Measurements from ENCODE around the gene SMIM29. TPM values are rescaled to one million over a fixed set of nuclear protein-coding genes. Genes with fewer than 3 reads are reported as not detected.

Gene SMIM29
- total RNA-seq, 1 donor from 2014 or later, result 13.5 TPM

DNA sequence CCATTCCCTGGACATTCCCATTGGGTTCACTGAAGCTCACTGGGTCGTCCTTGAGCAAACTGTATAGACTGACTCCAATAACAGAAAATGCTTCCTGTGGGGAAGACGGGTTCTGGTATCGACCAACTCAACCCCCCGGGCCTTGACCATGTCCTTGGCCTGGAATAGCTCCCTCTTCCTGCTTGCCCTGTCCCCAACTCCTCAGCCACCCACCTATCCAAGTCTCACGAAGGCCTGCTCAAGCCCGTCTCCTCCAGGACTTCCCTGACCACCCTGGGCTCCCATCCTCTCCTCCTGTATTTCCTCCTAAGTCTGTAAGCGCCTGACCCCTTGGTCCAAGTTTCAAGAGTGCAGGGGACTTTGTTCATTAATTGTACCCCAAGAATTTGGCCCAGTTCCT, 14.9 kb downstream of the SMIM29 start:
- no peak for DNase-seq (ENCODE audit: low read depth, low spot score)
- Mint-ChIP-seq H3K27ac (ENCODE audit: unreplicated experiment) (peak overlapping the region; percentile 4), H3K27me3 (ENCODE audit: low read depth) (peaks cover 6% of the 10 kb centered on the region), H3K9me3 (no peaks in the 10 kb centered on the region), H3K4me3 (peak overlapping the region; percentile 72), H3K36me3 (ENCODE audit: low read depth) (peaks cover 4% of the 10 kb centered on the region), H3K4me1 (peaks cover 31% of the 10 kb centered on the region)
- TF ChIP-seq, protein P1, sequence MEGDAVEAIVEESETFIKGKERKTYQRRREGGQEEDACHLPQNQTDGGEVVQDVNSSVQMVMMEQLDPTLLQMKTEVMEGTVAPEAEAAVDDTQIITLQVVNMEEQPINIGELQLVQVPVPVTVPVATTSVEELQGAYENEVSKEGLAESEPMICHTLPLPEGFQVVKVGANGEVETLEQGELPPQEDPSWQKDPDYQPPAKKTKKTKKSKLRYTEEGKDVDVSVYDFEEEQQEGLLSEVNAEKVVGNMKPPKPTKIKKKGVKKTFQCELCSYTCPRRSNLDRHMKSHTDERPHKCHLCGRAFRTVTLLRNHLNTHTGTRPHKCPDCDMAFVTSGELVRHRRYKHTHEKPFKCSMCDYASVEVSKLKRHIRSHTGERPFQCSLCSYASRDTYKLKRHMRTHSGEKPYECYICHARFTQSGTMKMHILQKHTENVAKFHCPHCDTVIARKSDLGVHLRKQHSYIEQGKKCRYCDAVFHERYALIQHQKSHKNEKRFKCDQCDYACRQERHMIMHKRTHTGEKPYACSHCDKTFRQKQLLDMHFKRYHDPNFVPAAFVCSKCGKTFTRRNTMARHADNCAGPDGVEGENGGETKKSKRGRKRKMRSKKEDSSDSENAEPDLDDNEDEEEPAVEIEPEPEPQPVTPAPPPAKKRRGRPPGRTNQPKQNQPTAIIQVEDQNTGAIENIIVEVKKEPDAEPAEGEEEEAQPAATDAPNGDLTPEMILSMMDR (conservative IDR thresholded peaks at IDR 0.05), result no peak

DNA sequence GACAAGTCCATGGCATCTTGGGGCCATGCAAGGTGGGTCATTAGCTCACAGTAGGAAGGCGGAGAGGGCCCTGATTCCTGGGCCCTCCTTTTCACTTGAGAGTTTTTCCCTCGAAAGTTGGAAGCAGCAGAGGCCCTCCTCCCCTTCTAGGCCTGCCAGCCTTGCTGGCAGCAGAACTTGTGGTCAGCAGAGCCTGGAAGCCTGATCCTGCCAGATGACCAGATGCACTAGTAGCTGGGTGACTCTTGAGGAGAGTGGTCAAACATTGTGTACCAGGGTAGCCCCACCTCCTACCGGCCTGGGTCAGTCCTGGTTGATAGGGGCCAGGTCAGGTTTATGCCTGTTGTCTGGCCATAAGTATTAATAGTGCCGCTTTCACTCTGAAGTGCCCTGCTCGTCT, 15.9 kb downstream of the SMIM29 start:
- peaks cover 3% of the 10 kb centered on the region for H3K27me3 Mint-ChIP-seq (ENCODE audit: low read depth)
- H3K4me3 Mint-ChIP-seq, result peak overlapping the region; percentile 49
- peaks cover 23% of the 10 kb centered on the region for H3K4me1 Mint-ChIP-seq
- H3K36me3 Mint-ChIP-seq (ENCODE audit: low read depth), result no peaks in the 10 kb centered on the region
- no peak overlapping the region for H3K27ac Mint-ChIP-seq (ENCODE audit: unreplicated experiment)
- no peak for DNase-seq (ENCODE audit: low read depth, low spot score)
- no peaks in the 10 kb centered on the region for H3K9me3 Mint-ChIP-seq
- TF ChIP-seq, protein P1 (conservative IDR thresholded peaks at IDR 0.05), result no peak

DNA sequence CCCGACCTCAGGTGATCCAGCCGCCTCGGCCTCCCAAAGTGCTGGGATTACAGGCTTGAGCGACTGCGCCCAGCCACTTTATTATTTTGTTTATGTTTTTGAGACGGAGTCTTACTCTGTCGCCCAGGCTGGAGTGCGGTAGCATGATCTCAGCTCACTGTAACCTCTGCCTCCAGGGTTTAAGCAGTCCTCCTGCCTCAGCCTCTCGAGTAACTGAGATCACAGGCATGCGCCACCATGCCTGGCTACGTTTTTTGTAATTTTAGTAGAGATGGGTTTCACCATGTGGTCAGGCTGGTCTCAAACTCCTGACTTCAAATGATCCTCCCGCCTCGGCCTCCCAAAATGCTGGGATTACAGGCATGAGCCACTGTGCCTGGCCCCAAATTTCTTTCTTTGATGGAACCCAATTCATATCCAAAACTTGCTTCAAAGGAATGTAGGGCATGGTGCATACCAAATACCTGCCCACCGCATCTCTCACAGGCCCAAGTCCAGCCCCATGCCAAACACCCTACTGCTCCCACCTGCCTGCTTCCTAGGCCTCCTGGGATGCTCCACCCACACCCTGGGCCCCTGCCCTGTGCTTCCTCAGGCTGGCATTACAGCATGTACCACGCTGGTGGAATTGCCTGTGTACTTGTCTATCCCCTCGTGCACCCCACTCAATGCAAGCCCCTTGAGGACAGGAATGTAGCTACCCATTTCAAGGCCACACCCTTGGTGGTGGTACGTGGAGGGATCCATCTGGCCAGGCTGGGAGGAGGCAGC, 17.1 kb downstream of the SMIM29 start:
- Mint-ChIP-seq H3K27ac (ENCODE audit: unreplicated experiment) (no peak overlapping the region), H3K4me1 (peaks cover 34% of the 10 kb centered on the region)

DNA sequence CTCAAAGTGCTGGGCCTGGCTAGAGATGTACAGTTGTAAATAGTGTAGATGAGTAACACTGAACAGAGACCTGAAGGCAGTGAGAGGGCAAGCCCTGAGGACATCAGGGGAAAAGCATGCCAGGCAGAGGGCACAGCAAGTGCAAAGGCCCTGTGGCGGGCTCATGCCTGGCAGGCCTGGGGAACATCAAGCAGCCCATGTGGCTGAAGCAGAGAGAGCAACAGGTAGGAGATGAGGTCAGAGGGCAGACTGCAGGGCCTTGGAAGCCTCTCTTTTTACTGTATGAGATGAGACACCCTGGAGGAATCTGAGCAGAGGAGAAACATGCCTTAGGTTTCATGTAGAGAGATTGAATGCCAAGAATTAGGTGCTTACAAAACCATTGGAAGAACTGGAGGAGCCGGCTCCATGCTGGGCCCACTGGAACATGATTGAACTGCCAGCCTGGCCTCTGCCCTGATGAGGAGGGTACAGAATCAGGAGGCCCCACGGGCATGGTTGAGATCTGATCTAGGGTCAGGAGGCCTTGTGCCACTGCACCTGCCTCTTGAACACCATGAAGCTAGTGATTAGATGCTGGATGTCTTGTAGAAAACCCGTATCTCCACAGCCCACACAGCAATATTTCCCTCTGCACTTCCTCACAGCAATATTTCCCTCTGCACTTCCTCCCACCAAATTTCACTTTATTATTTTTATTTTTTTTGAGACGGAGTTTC, 18.0 kb downstream of the SMIM29 start:
- TF ChIP-seq, protein P1 (conservative IDR thresholded peaks at IDR 0.05), result no peak
- Mint-ChIP-seq H3K27me3 (ENCODE audit: low read depth) (no peaks in the 10 kb centered on the region), H3K9me3 (no peaks in the 10 kb centered on the region), H3K36me3 (ENCODE audit: low read depth) (no peaks in the 10 kb centered on the region), H3K4me1 (peaks cover 30% of the 10 kb centered on the region), H3K27ac (ENCODE audit: unreplicated experiment) (no peak overlapping the region), H3K4me3 (peak overlapping the region; percentile 24)
- no peak for DNase-seq (ENCODE audit: low read depth, low spot score)

More for the DNA sequence above, 17.1 kb downstream of the SMIM29 start:
- no peaks in the 10 kb centered on the region for H3K36me3 Mint-ChIP-seq (ENCODE audit: low read depth)
- peaks cover 3% of the 10 kb centered on the region for H3K27me3 Mint-ChIP-seq (ENCODE audit: low read depth)
- H3K9me3 Mint-ChIP-seq, result no peaks in the 10 kb centered on the region
- DNase-seq (ENCODE audit: low read depth, low spot score), result no peak
- TF ChIP-seq, protein P1 (conservative IDR thresholded peaks at IDR 0.05), result no peak
- H3K4me3 Mint-ChIP-seq, result peak overlapping the region; percentile 49

DNA sequence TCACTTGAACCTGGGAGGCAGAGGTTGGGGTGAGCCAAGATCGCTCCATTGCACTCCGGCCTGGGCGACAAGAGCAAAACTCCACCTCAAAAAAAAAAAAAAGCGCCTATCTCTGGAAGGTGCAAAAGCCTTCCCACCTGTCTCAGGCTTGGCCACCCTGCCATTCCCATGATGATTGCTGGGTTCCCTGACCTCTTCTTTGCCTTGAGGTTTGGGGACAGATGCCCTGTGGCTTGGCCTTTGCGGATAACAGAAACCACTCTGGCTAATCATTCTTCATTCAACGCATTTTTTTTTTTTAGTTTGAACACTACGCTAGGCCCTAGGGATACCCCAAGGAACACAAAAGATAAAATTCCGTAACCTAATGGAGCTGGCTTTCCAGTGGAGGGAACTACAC, 18.9 kb downstream of the SMIM29 start:
- TF ChIP-seq, protein P1 (conservative IDR thresholded peaks at IDR 0.05), result no peak
- no peak overlapping the region for H3K27ac Mint-ChIP-seq (ENCODE audit: unreplicated experiment)
- H3K4me1 Mint-ChIP-seq, result peaks cover 30% of the 10 kb centered on the region
- no peaks in the 10 kb centered on the region for H3K9me3 Mint-ChIP-seq
- peak overlapping the region; percentile 13 for H3K4me3 Mint-ChIP-seq
- DNase-seq (ENCODE audit: low read depth, low spot score), result no peak
- H3K36me3 Mint-ChIP-seq (ENCODE audit: low read depth), result no peaks in the 10 kb centered on the region
- no peaks in the 10 kb centered on the region for H3K27me3 Mint-ChIP-seq (ENCODE audit: low read depth)
